Gastrocnemius medialis (tissue), 4 donors: ENCODE data around the gene PKHD1. TPM values are rescaled to one million over a fixed set of nuclear protein-coding genes. Genes with fewer than 3 reads are reported as not detected.

ENCODE experiments used
- ATAC-seq, 2 donors: fragments of 150-250 bp; one replicate each; pipeline ENCODE4 v1.9.1; 2016
- DNase-seq, 2 donors: peaks; one replicate each; pipeline ENCODE4 v3.0.0-alpha.2; 2019
- H3K27ac ChIP-seq, 4 donors: fragments of 200-600 bp; sonication (generic); 1 replicate in 1 of 4; 2 replicates in 3 of 4; pipeline ENCODE4 v1.5.1; 2016 to 2018; ENCODE audit warnings: mild to moderate bottlenecking in 2 of 4, moderate library complexity in 1 of 4
- H3K27me3 ChIP-seq, 3 donors: fragments of 200-600 bp; sonication (generic) in 2 of 3; 1 replicate in 1 of 3; 2 replicates in 2 of 3; pipeline versions ENCODE4 v1.5.1 to v1.6.0; 2016 to 2019; ENCODE audit warnings: mild to moderate bottlenecking in 1 of 3, moderate library complexity in 1 of 3
- H3K36me3 ChIP-seq, 2 donors: fragments of 200-600 bp; sonication (generic) in 1 of 2; one replicate each; pipeline ENCODE4 v1.5.1; 2017 to 2018
- H3K4me1 ChIP-seq, 2 donors: fragments of 200-600 bp; sonication (generic) in 1 of 2; one replicate each; pipeline ENCODE4 v1.5.1; 2016 to 2017; ENCODE audit warnings: mild to moderate bottlenecking in 2 of 2
- H3K4me3 ChIP-seq, 4 donors: fragments of 200-600 bp; sonication (generic) in 3 of 4; 1 replicate in 1 of 4; 2 replicates in 3 of 4; pipeline ENCODE4 v1.5.1; 2016 to 2019; ENCODE audit warnings: mild to moderate bottlenecking in 2 of 4
- H3K9me3 ChIP-seq, 3 donors: fragments of 200-600 bp; sonication (generic) in 2 of 3; 1 replicate in 1 of 3; 2 replicates in 2 of 3; pipeline ENCODE4 v1.5.1; 2016 to 2019
- CTCF ChIP-seq, 5 experiments: fragments of 450-650 bp in 3 of 5; fragments of 200-600 bp in 2 of 5; sonication (generic) in 2 of 5; IDR thresholded peaks in 4 of 5; conservative IDR thresholded peaks in 1 of 5; 1 replicate in 4 of 5; 2 replicates in 1 of 5; pipeline ENCODE4 v1.5.1; 2016 to 2019; ENCODE audit warnings: antibody characterized with exemption in 5 of 5, mild to moderate bottlenecking in 3 of 5, moderate library complexity in 3 of 5
- POLR2A ChIP-seq, 2 donors: fragments of 450-650 bp; IDR thresholded peaks; one replicate each; pipeline ENCODE4 v1.6.1; 2017; ENCODE audit warnings: antibody characterized with exemption in 2 of 2, mild to moderate bottlenecking in 2 of 2, moderate library complexity in 2 of 2
- in situ Hi-C, 4 donors: fragments of 200-750 bp; cut with MboI; loops; one replicate each; pipeline versions ENCODE4 v1.15.0 to v1.8.0; 2017; ENCODE audit warnings: low sequenced_read_pairs in 4 of 4
- intact Hi-C: fragments of 100-400 bp; cut with DNase I; formaldehyde crosslinking; loops from one replicate; pipeline ENCODE4 v1.15.1; 2023; ENCODE audit warnings: low total_unique reads
- total RNA-seq, 4 donors: library from RNA; depleted of rRNA; stranded (reverse); fragments of >200 nt; gene quantifications; one replicate each; pipeline versions ENCODE4 v1.1.0 to v1.2.3, GENCODE V29; 2016

PKHD1 gene
- total RNA-seq, 4 donors from 2014 or later: 0.02 to 0.05 (median 0.02) TPM; not detected in 1

- H3K27me3 ChIP-seq: no peaks in the 10 kb centered on the region
- H3K4me1 ChIP-seq: no peaks in the 10 kb centered on the region
- intact Hi-C loops (no loop called here), in situ Hi-C loops (no loop called here)
- no peak for DNase-seq
- H3K27ac ChIP-seq: no peak overlapping the region
- H3K4me3 ChIP-seq: no peak overlapping the region
- no peaks in the 10 kb centered on the region for H3K36me3 ChIP-seq
- TF ChIP-seq CTCF (IDR thresholded peaks at IDR 0.05 in 4 of 5, conservative IDR thresholded peaks at IDR 0.05 in 1 of 5): no peak
- TF ChIP-seq POLR2A (IDR thresholded peaks at IDR 0.05): no peak
- no peaks in the 10 kb centered on the region for H3K9me3 ChIP-seq
- ATAC-seq: no peak
Observed at GRCh38 chr6:51570168-51570921, 517.1 kb downstream of the PKHD1 start.

- no peaks in the 10 kb centered on the region for H3K4me1 ChIP-seq
- no peak for ATAC-seq
- intact Hi-C loops (no loop called here), in situ Hi-C loops (no loop called here)
- no peak for DNase-seq
- no peaks in the 10 kb centered on the region for H3K36me3 ChIP-seq
- H3K27ac ChIP-seq: no peak overlapping the region
- H3K27me3 ChIP-seq: no peaks in the 10 kb centered on the region
- TF ChIP-seq POLR2A (IDR thresholded peaks at IDR 0.05) (no peak), CTCF (IDR thresholded peaks at IDR 0.05 in 4 of 5, conservative IDR thresholded peaks at IDR 0.05 in 1 of 5) (no peak)
- H3K4me3 ChIP-seq: no peak overlapping the region
- H3K9me3 ChIP-seq: no peaks in the 10 kb centered on the region
Observed at GRCh38 chr6:51569594-51569993, 517.8 kb downstream of the PKHD1 start.

- no peak overlapping the region for H3K27ac ChIP-seq
- in situ Hi-C loops (no loop called here), intact Hi-C loops (no loop called here)
- ATAC-seq (no peak), DNase-seq (no peak)
- H3K36me3 ChIP-seq: no peaks in the 10 kb centered on the region
- H3K4me1 ChIP-seq: no peaks in the 10 kb centered on the region
- no peaks in the 10 kb centered on the region for H3K27me3 ChIP-seq
- no peak overlapping the region for H3K4me3 ChIP-seq
- TF ChIP-seq POLR2A (IDR thresholded peaks at IDR 0.05) (no peak), CTCF (IDR thresholded peaks at IDR 0.05 in 4 of 5, conservative IDR thresholded peaks at IDR 0.05 in 1 of 5) (no peak)
- H3K9me3 ChIP-seq: no peaks in the 10 kb centered on the region
Observed at GRCh38 chr6:51568771-51569170, 518.6 kb downstream of the PKHD1 start.

- TF ChIP-seq CTCF (IDR thresholded peaks at IDR 0.05 in 4 of 5, conservative IDR thresholded peaks at IDR 0.05 in 1 of 5): no peak
- TF ChIP-seq POLR2A (IDR thresholded peaks at IDR 0.05): no peak
- Histone ChIP-seq H3K36me3 (no peaks in the 10 kb centered on the region), H3K27me3 (no peaks in the 10 kb centered on the region), H3K4me3 (no peak overlapping the region), H3K27ac (no peak overlapping the region), H3K4me1 (no peaks in the 10 kb centered on the region), H3K9me3 (no peaks in the 10 kb centered on the region)
- in situ Hi-C loops: no loop called here
- ATAC-seq (no peak), DNase-seq (no peak)
- intact Hi-C loops: no loop called here
Observed at GRCh38 chr6:51565472-51565871, 521.9 kb downstream of the PKHD1 start.

Other genes starting within 250 kb of the PKHD1 start
- gene IL17A, start 98.8 kb upstream of the PKHD1 start, total RNA-seq: not detected
- gene IL17F, start 156.9 kb upstream of the PKHD1 start, total RNA-seq: not detected
- gene MCM3, start 197.1 kb upstream of the PKHD1 start, total RNA-seq: 10 to 100 TPM in 1 of 4 donors, 1 to 10 TPM in 3; 9.1 to 12.9 (median 9.8) TPM